Lung (tissue), 16 donors: ENCODE results near the gene SLC11A2. TPM values are rescaled to one million over a fixed set of nuclear protein-coding genes. Genes with fewer than 3 reads are reported as not detected.

Source experiments
- ATAC-seq: fragments of 200-7000 bp; cut with Tn5 transposase; one replicate; pipeline ENCODE4 v1.9.1; 2020; ENCODE audit warnings: moderate number of reproducible peaks; ENCODE audit not compliant: insufficient read depth, low FRiP score
- DNase-seq, 3 donors: peaks; one replicate each; pipeline ENCODE4 v3.0.0-alpha.2; 2013 to 2017
- H3K27ac ChIP-seq, 2 donors: one replicate each; pipeline ENCODE4 v1.5.1; 2013; ENCODE audit warnings: mild to moderate bottlenecking in 2 of 2, moderate library complexity in 2 of 2, control low read depth in 1 of 2, inconsistent platforms in 1 of 2, low read depth in 1 of 2, low read length in 1 of 2
- H3K27me3 ChIP-seq, 3 donors: one replicate each; pipeline ENCODE4 v1.5.1; 2013; ENCODE audit warnings: low read length in 2 of 3; ENCODE audit not compliant: control insufficient read depth in 3 of 3, insufficient read depth in 3 of 3
- H3K36me3 ChIP-seq, 4 donors: one replicate each; pipeline ENCODE4 v1.5.1; 2013; ENCODE audit warnings: low read length in 4 of 4, mild to moderate bottlenecking in 1 of 4, moderate library complexity in 1 of 4; ENCODE audit not compliant: control insufficient read depth in 4 of 4, insufficient read depth in 4 of 4
- H3K4me1 ChIP-seq, 5 donors: one replicate each; pipeline ENCODE4 v1.5.1; 2013; ENCODE audit warnings: low read length in 5 of 5, mild to moderate bottlenecking in 2 of 5, moderate library complexity in 1 of 5; ENCODE audit not compliant: control insufficient read depth in 5 of 5, insufficient read depth in 5 of 5
- H3K4me3 ChIP-seq: one replicate; pipeline ENCODE4 v1.5.1; 2013; ENCODE audit warnings: mild to moderate bottlenecking, control low read depth, moderate library complexity
- H3K9ac ChIP-seq, 2 donors: one replicate each; pipeline ENCODE4 v1.5.1; 2013; ENCODE audit warnings: low read length in 2 of 2, control low read depth in 1 of 2; ENCODE audit not compliant: insufficient read depth in 1 of 2
- H3K9me3 ChIP-seq, 4 donors: one replicate each; pipeline ENCODE4 v1.5.1; 2013; ENCODE audit warnings: low read length in 3 of 4, mild to moderate bottlenecking in 1 of 4, moderate library complexity in 1 of 4; ENCODE audit not compliant: control insufficient read depth in 4 of 4, insufficient read depth in 3 of 4
- WGBS, 2 donors: extraction: QIAGEN DNeasy Blood & Tissue Kit; methylation state at CpG; one replicate each; pipeline ENCODE4 v1.1.7; 2013; 5-methylcytosine and 5-hydroxymethylcytosine counted together
- long read RNA-seq, 5 donors: transcript quantifications; one replicate each; lab custom pipeline, GENCODE V29; 2026
- polyA plus RNA-seq, 2 donors: library from polyadenylated mRNA; stranded (reverse); fragments of 200-250 nt; gene quantifications; one replicate each; pipeline ENCODE4 v1.2.1, GENCODE V29; 2013
- total RNA-seq, 2 donors: library from RNA; depleted of rRNA in 1 of 2; stranded (reverse); fragments of >200 nt in 1 of 2; gene quantifications; one replicate each; pipeline ENCODE4 v1.2.1, GENCODE V29; 2014 to 2021
- TF ChIP-seq, protein P1 (sequence below): IDR thresholded peaks from 2 replicates; pipeline ENCODE4 v1.5.1; 2012; ENCODE audit warnings: mild to moderate bottlenecking; ENCODE audit errors: control extremely low read depth, extremely low read depth
- donor health status: control.
- donor health status: control.
- donor health status: Bipolar disorder and iron deficiency.
- donor health status: healthy.
- donor health status: DM: yes; HTN: yes; CAD: no.

SLC11A2 gene
- total RNA-seq (100 to 1,000 TPM; 112 to 129 TPM), polyA plus RNA-seq (10 to 100 TPM; 29.2 to 69.2 TPM)
- long read RNA-seq, donor 1, partial matches to known transcripts, result 0 of 2 reads
- long read RNA-seq, donor 1, other reads (novel, unspliced or antisense), result 0 of 2 reads
- long read RNA-seq, donor 2, result 0 reads
- long read RNA-seq, donor 3, partial matches to known transcripts, result 0 of 5 reads
- long read RNA-seq, donor 3, other reads (novel, unspliced or antisense), result 0 of 5 reads
- long read RNA-seq, donor 4, result 0 reads
- long read RNA-seq, donor 5, full-length matches to known transcripts, result 5 of 5 reads
- long read RNA-seq, donor 5, partial matches to known transcripts, result 0 of 5 reads
- long read RNA-seq, donor 5, other reads (novel, unspliced or antisense), result 0 of 5 reads

GRCh38 chr12:51025836-51026638, at the start of gene SLC11A2:
Gene SLC11A2, minus strand, starts transcription at chr12:51026384. Its CDS starts 15,656 bp downstream, at chr12:51010728.
- peak within 1 kb of the TSS; percentile 87 to 89 for H3K9ac ChIP-seq
- peaks cover 5 to 19% (median 7%) of the 10 kb centered on the region in 5 donors for H3K4me1 ChIP-seq
- peaks cover 0 to 2% (median 0%) of the 10 kb centered on the region in 4 donors for H3K9me3 ChIP-seq
- peak; percentile 93 for ATAC-seq
- no peaks in the 10 kb centered on the region for H3K36me3 ChIP-seq
- H3K4me3 ChIP-seq, result peak within 1 kb of the TSS; percentile 91
- peak within 1 kb of the TSS; percentile 58 to 96 for H3K27ac ChIP-seq
- whole genome bisulfite sequencing, 2 donors, result 0% methylated on average over 70 to 74 of the region's 74 CpGs
- DNase-seq, result peak; percentile 96 to 97 (median 96)
- no peaks in the 10 kb centered on the region for H3K27me3 ChIP-seq
- TF ChIP-seq, protein P1, sequence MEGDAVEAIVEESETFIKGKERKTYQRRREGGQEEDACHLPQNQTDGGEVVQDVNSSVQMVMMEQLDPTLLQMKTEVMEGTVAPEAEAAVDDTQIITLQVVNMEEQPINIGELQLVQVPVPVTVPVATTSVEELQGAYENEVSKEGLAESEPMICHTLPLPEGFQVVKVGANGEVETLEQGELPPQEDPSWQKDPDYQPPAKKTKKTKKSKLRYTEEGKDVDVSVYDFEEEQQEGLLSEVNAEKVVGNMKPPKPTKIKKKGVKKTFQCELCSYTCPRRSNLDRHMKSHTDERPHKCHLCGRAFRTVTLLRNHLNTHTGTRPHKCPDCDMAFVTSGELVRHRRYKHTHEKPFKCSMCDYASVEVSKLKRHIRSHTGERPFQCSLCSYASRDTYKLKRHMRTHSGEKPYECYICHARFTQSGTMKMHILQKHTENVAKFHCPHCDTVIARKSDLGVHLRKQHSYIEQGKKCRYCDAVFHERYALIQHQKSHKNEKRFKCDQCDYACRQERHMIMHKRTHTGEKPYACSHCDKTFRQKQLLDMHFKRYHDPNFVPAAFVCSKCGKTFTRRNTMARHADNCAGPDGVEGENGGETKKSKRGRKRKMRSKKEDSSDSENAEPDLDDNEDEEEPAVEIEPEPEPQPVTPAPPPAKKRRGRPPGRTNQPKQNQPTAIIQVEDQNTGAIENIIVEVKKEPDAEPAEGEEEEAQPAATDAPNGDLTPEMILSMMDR, result no peak

DNA sequence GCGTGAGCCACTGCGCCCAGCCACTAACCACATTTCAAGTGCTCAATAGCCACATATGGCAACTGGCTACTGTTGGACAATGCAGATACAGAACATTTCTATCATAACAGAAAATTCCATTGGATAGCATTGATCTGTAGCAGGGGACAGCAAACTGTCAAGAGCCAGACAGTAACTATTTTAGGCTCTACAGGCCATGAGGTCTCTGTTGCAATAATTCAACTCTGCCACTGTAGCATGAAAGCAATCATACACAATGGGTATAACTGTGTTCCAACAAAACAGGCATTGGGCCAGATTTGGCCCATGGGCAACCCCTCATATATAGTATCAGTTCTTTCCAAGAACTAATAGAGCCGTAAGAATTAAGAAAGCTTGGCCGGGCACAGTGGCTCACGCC, 49.2 kb upstream of the SLC11A2 start:
- peaks cover 0 to 9% (median 2%) of the 10 kb centered on the region in 5 donors for H3K4me1 ChIP-seq
- ATAC-seq, result no peak
- H3K4me3 ChIP-seq, result no peak overlapping the region
- H3K27me3 ChIP-seq, result no peaks in the 10 kb centered on the region
- H3K36me3 ChIP-seq, result peaks cover 0 to 22% (median 13%) of the 10 kb centered on the region in 4 donors
- H3K9me3 ChIP-seq, result no peaks in the 10 kb centered on the region
- H3K9ac ChIP-seq, result no peak overlapping the region
- WGBS, 2 donors, result 96 to 98% methylated on average over 5 of the region's 5 CpGs
- no peak overlapping the region for H3K27ac ChIP-seq
- DNase-seq, result no peak
- TF ChIP-seq, protein P1, result no peak

DNA sequence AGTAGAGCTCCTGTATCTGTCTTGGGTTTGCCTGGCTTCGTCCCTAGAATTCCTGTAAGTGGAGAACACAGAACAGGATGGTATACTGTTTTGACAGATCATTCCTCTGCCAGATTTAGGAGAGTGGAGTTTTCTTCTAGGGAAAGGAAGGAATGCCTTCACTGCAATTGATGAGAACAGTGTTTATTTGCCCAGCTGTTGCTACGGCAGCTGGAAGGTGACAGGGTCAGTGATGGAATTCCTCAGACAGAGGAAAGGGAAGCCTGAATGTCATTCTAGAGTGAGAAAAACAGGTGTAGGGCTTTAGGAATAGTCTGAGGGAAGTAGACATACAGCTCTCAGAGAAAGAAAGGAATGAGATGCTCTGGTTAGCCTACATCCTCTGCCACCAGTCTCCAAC, 45.5 kb upstream of the SLC11A2 start:
- ATAC-seq (no peak), DNase-seq (no peak)
- Histone ChIP-seq H3K9me3 (no peaks in the 10 kb centered on the region), H3K9ac (no peak overlapping the region), H3K4me1 (peaks cover 0 to under 1% (median 0%) of the 10 kb centered on the region in 5 donors), H3K27ac (no peak overlapping the region), H3K4me3 (no peak overlapping the region), H3K36me3 (peaks cover 11 to 44% (median 26%) of the 10 kb centered on the region in 4 donors), H3K27me3 (no peaks in the 10 kb centered on the region)
- WGBS, 2 donors, result 80 to 87% methylated on average over 2 of the region's 2 CpGs
- TF ChIP-seq, protein P1, result no peak
